NOMO-1 treated with DMSO at 0.1 percent for 48 hours (cell line): ENCODE data around the gene NOVA1.
"Not testable (repeated sequence)": the region's sequence is repeated elsewhere in the genome, so short reads cannot be mapped to it uniquely, and the experiment has no call there.

Experiments
- DNase-seq: peaks from one replicate; lab custom pipeline; 2025; ENCODE audit not compliant: unreplicated experiment; lab: John Stamatoyannopoulos, UW

NOVA1 gene, protein sequence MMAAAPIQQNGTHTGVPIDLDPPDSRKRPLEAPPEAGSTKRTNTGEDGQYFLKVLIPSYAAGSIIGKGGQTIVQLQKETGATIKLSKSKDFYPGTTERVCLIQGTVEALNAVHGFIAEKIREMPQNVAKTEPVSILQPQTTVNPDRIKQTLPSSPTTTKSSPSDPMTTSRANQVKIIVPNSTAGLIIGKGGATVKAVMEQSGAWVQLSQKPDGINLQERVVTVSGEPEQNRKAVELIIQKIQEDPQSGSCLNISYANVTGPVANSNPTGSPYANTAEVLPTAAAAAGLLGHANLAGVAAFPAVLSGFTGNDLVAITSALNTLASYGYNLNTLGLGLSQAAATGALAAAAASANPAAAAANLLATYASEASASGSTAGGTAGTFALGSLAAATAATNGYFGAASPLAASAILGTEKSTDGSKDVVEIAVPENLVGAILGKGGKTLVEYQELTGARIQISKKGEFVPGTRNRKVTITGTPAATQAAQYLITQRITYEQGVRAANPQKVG

DNA sequence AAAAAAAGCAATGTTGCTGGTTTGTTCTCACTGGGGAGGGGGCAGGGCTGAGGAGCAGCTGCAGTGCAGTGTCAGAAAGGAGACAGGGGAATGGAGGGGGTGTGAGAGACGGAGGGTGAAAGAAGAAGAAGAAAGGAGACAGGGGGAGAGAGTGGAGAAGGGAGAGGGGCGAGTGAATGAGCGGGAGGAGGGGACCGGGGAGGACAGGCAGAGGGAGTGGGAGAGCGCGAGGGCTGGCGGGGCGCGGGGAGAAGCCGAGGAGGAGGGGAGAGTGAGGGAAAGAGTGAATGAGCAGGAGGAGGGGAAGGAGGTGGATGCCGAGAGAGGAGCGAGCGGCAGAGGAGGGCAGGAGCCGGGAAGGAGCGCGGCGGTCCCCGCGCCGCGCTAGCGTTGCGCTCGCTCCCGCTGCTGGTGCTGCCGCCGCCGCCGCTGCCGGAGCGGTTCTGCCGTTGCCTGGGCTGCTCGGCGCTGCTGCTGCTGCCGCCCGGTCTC is at the start of gene NOVA1:
Gene NOVA1 (minus strand): TSS at position 445 of the 492 bp plus-strand sequence. CDS start 597 bp downstream, outside the sequence.
- no peak for DNase-seq

DNA sequence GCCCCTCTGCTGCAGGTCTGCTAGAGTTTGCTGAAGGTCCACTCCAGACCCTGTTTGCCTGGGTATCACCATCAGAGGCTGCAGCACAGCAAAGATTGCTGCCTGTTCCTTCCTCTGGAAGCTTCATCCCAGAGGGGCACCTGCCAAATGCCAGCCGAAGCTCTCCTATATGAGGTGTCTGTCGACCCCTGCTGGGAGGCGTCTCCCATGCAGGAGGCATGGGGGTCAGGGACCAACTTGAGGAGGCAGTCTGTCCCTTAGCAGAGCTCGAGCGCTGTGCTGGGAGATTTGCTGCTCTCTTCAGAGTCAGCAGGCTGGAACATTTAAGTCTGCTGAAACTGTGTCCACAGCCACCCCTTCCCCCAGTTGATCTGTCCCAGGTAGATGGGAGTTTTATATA is 47.2 kb upstream of the NOVA1 start:
- DNase-seq, result not testable (repeated sequence)

DNA sequence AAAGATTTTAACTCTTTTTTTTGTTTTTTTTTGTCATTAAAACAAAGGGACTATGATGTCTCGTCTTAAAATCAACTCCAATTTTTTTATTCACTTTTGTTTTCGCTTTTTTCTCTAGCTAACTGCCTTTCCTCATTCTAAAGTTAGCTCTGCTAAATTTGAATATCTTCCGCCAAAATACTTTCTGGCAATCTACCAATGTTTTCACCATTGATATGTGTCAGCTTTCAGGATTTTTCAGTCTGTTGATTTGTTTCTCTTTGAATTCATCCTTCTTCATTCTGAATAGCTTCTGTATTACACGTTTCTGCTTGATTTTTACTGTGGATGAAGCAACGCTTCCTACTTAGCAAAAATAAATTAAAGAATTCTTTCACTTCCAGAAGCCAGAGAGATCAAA is 38.7 kb upstream of the NOVA1 start:
- no peak for DNase-seq

DNA sequence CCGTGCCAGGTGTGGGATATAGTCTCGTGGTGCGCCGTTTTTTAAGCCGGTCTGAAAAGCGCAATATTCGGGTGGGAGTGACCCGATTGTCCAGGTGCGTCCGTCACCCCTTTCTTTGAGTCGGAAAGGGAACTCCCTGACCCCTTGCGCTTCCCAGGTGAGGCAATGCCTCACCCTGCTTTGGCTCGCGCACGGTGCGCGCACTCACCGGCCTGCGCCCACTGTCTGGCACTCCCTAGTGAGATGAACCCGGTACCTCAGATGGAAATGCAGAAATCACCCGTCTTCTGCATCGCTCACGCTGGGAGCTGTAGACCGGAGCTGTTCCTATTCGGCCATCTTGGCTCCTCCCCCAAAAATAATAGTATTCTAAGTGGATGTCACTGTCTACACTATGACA is 37.1 kb upstream of the NOVA1 start:
- not testable (repeated sequence) for DNase-seq

DNA sequence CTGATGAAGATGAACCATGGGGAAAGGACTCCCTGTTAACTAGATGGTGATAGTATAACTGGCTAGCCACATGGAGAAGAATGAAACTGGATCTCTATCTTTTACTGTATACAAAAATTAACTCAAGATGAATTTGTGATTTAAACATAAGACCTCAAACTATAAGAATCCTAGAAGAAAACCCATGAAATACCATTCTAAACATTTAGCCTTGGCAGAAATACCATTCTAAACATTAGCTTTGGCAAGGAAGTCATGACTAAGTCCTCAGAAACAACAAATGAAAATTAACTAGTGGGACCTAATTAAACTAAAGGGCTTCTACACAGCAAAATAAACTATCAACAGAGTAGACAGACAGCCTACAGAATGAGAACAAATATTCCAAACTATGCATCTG is 28.4 kb upstream of the NOVA1 start:
- DNase-seq, result no peak

DNA sequence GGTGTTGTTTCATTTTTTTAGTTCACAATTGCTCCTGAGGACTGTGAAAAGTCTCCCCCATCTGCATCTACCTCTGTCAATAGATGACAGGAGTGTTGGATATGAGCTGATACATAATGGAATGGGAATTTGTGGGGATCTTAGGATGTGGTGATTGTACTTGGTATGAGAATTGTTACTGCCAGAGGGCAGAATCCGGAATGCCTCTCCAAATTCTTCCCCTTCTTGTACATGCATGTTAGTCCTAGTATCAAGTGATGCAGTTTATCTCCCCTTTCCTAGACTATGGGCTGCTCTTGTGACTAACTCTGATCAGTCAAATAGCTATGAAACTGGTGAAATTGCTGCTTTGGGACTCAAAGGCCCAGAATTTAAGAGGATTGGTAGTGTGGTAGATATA is 24.8 kb upstream of the NOVA1 start:
- DNase-seq, result no peak

DNA sequence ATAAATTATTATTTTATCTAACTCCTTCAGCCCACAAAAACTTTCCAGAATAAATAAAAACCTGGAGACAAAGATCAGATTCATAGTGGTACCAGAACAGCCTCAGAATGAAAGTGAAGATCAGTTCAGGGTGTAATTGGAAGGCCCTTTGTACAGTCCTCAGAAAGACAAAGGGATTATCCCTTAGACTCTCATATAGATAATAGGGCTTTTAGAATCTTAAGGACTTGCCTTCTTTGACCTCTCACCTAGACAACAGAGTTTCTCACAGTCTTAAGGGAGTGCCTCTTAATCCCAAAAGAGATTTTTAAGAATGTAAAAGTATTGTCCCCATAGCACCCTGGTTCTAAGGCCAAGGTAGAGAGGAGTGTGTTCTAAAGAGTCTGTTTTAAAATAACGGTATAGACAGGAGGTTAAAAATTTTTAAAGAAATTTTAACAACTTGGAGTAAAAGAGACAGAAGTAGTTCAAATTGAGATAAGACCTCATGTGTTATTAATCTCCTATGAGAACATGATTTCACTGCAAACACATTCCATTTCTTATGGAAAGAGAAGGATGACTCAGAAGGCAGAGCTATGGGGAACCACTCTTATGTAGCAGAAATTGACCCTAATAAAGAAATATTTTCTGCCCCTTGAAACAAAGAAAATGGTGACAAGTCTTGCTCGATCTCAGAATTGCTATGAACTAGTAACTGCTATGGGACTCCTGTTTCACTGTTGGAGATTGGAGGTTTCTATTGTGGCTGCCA is 24.2 kb upstream of the NOVA1 start:
- no peak for DNase-seq

DNA sequence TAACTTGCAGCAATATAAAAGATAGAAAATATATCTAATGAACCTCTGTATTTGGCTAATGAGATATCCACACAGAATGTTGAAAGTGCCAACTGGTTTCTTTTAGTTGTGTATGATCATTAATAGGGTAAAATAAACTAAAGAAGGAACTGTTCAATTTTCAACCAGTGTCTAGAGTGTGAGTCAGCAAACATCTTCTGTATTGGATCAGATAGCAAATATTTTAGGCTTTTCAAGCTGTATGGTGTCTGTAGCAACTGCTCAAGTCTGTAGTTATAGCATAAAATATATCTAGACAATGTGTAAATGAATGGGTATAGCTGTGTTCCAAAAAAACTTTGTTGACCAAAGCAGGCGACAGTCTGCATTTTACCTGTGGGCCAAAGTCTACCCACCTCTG is 23.5 kb upstream of the NOVA1 start:
- no peak for DNase-seq

DNA sequence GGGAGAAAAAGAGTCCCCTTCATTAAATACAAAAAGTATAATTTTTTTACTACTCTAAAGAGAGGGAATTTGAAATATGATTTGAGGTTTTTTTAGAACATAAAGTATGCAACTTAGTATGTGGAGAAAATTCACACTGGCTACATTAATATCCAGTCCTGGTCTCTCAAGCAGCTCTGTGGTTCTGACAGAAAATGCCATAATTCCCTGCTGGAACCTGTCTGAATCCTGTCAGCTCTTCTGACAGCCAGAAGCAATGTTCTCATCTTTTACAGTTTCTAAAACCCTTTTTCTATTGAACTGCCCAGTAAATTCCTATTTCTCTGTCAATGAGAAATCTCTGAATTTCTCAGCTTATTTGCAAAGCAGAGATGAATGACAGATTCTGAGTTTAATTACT is 13.4 kb upstream of the NOVA1 start:
- DNase-seq, result no peak

DNA sequence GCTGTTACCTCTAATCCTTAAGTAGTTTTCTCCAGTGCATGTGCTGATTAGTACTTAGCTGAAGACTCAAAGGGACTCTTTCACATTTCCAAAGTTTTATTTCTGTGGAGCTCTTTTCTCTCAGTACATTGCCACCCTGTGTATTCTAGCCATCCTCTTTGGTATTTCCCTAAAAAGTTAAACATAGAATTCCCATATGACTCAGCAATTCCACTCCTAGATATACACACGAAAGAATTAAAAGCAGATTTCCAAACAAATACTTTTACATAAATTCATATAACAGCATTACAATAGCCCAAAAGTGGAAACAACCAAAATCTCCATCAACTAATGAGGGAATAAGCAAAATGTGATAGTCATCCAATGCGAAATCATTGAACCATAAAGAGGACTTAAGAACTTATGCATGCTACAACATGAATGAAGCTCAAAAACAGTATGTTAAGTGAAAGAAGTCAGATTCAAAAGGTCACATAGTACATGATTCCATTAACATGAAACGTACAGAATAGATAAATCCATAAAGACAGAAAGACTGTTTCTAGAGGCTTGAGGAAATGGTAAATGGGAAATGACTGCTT is 9.0 kb upstream of the NOVA1 start:
- no peak for DNase-seq

DNA sequence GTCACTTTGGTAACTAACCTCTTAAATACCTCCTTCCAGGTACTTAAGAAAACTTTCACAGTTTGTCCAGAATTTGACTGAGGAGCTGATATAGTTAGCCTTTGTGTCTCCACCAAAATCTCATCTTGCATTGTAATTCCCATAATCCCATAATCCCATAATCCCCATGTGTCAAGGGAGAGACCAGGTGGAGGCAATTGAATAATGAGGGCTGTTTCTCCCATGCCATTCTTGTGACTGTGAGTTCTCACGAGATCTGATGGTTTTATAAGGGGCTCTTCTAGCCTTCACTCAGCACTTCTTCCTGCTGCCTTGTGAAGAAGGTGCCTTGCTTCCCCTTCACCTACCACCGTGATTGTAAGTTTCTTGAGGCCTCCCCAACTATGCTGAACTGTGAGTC is 7.8 kb upstream of the NOVA1 start:
- no peak for DNase-seq

DNA sequence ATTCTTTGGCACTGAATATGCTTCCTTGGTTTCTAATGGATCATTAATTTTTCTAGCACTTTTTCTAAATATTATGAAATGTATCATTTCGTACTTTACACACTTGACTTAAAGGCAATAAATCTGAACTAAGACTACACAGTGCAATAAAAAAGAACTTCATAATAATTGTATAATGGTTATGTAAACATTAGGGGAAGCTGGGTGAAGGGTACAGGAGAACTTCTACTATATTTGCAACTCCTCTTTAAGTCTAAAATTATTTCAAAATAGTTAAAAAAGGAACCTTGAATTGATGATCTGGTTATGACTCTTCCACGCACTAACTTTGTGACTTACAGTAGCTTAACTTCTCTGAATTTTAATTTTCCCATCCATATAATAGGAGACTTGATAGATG is 5.1 kb upstream of the NOVA1 start:
- no peak for DNase-seq

DNA sequence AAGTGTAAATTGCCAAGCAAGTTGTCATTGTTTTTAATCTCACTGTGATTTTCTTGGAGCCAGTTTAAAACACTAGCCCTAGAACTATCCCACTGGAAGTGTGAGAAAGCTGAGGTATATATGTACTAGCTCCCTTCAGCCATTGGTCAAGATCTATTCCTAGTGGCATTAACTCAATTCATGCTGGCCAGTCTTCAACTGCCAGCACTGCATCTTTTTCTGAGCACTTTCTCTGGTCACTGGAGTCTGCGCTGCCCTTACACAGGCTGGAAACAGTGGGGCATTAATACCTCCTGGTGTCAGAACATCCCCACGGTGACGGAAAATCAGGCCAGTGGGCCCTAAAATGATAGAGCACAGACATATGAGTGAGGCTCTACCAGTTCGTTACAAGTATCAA is 4.0 kb upstream of the NOVA1 start:
- no peak for DNase-seq

DNA sequence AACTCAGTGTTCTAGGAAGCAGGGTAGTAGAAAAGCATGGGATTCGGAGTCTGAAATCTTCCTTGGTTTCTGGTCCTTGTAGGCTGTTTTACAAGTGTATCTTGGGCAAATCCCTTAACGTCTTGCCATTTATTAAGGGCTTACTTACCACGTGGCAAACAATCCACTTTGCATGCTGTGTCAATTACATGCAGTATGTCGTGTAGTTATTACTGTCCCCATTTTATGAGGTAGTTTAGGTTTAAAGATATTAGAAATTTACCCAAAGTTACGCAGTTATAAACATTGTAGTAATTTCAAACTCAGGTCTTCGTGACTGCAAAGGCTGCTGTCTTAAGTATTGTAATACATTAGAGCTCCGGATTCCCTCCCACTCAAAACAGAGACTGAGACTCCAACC is 1.5 kb upstream of the NOVA1 start:
- DNase-seq, result no peak

DNA sequence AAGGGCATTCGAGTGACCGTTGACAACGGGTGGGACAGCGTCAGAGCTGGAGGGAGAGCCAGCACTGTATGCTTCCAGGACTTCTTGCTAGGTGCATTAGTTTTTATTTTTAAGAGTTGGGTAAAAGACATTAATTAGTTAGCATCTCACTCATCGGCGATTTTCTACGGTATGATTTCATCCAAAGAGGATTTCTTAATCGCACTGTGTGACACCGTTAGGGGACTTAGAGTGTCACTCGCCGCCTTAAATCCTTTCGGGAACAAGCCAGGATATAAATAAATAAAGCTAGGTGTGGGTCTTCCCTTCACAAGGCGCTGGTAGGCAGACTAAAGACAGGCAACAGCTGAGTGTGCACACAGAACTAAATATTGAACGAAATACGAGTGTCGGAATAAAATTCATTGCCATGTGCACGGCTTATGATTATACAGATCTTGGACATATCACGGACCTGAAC is 869 bp upstream of the NOVA1 start:
- DNase-seq, result no peak

DNA sequence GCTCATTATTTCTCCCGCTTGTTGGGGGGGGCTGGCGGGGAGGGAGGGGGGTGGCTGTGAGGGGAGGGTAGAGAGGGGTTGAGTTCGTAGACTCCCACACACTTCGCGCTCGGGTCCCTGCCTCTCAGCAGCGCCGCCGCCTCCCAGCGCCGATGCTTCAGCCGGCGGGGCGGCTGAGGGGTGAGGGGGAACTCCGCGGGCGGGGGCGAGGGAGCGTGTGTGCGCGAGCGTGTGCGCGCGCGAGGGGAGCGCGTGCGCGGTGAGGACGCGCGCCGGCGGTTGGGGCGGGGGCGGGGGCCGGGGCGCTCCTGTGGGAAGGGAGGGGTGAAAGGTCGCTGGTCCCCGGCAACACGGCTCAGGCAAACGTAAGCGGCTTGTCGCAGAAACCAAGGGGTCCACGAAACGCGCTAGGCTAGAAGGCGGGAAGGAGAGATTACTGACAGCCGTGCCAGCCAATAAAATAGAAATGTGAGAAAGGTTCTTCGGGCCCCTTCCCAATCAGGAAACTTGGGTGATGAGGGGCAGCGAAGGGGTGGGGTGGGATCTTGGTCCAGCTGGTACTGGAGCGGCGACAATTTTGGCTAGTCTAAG is 343 bp upstream of the NOVA1 start:
- DNase-seq, result no peak

DNA sequence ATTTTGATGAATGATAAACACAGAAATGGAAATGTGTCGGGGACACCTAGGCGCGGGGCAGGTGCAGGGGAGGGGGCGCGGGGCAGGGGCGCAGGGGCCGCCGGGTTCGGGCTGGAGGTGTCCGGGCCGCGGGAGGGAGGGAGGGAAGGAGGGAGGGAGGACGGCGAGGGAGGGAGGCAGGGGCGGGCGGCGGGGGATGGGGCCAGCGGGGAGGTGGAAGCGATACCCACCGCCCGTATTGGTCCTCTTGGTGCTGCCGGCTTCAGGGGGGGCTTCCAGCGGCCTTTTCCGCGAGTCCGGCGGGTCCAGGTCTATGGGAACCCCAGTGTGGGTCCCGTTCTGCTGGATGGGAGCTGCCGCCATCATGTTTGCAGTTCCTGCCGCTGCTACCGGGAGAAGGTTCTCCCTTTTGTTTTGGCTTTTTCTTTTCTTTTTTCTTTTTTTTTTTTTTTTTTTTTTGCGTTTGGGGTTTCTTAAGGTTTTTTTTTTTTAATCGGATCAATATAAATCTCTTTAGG is 703 bp downstream of the NOVA1 start:
- no peak for DNase-seq

DNA sequence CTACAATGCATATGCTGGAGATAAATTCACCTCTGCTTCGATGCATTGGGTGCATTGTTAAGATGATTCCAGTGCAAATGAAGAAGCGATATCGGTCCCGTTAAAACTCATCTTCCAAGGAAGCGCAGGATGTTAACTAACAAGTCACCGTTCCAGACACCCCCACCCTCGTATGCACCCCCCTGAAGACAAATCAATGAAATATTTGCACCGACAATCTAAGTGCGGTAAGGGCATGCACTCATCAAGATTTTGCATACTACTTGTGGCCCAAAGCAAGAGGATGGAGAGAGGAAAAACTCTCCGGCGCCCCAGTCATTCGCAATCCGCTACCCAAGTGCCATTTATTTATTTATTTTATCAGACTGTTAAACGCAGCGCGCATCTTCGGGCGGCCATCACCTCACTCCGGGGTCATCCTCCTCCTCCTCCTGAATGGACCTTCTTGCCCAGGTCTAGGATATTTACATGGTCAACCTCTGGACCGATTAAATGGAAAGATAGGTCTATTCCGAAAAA is 1.2 kb downstream of the NOVA1 start:
- no peak for DNase-seq

DNA sequence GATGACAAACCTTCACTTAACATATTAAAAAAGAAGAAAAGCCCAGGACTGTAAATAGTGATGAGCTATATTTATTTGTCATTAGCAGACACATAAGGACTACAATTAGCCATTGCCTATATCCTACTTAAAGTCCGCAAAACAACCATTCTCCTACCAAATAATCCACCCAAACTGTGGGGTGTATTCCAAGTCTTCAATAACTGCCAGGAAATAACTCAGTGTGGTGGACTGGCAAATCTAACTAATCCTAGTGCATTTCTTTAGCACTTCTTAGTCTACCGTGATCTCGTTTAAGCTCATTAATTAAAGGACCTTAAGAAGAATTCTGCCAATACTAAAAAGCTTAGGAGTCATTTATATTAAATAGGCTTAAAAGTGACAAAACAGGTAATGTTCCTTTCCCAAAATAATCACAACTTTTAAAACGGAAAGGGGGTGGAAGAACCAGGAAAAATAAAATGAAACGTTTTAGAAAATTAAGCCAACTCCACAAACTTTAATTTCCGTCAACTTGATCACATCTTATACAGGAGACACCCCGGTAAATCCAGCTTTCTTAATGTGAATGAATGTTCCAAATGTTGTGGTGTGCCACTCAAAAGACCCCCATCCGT is 1.8 kb downstream of the NOVA1 start:
- no peak for DNase-seq
